Sigmoid colon (tissue), 7 donors: ENCODE results near the gene CALHM3. TPM values are rescaled to one million over a fixed set of nuclear protein-coding genes. Genes with fewer than 3 reads are reported as not detected.
A peak's percentile ranks its signal among the peaks of the same experiment; 100 is the strongest.

Experiments
- DNase-seq: peaks from one replicate; pipeline ENCODE4 v3.0.0-alpha.2; 2019
- H3K27ac ChIP-seq, 4 donors: fragments of 200-600 bp; sonication (generic); one replicate each; pipeline ENCODE4 v1.5.1; 2016 to 2019; ENCODE audit warnings: mild to moderate bottlenecking in 1 of 4
- H3K27me3 ChIP-seq, 3 donors: fragments of 200-600 bp; sonication (generic); one replicate each; pipeline ENCODE4 v1.5.1; 2019; ENCODE audit warnings: mild to moderate bottlenecking in 1 of 3
- H3K36me3 ChIP-seq, 4 donors: fragments of 200-600 bp; sonication (generic); one replicate each; pipeline ENCODE4 v1.5.1; 2016 to 2019
- H3K4me1 ChIP-seq, 4 donors: fragments of 200-600 bp; sonication (generic); one replicate each; pipeline ENCODE4 v1.5.1; 2017 to 2019
- H3K4me3 ChIP-seq, 4 donors: fragments of 200-600 bp; sonication (generic); one replicate each; pipeline ENCODE4 v1.5.1; 2017 to 2019; ENCODE audit warnings: mild to moderate bottlenecking in 2 of 4, moderate library complexity in 1 of 4
- H3K9me3 ChIP-seq, 4 donors: fragments of 200-600 bp in 3 of 4; sonication (generic) in 3 of 4; one replicate each; pipeline versions ENCODE4 v1.5.1 to v1.6.1; 2013 to 2019
- EP300 ChIP-seq, 4 donors: sonication (generic); formaldehyde crosslinking; IDR thresholded peaks; one replicate each; pipeline ENCODE4 v1.6.1; 2017; ENCODE audit warnings: antibody characterized with exemption in 4 of 4
- POLR2A ChIP-seq, 2 donors: fragments of 450-650 bp; IDR thresholded peaks; one replicate each; pipeline ENCODE4 v1.6.1; 2016; ENCODE audit warnings: antibody characterized with exemption in 2 of 2, mild to moderate bottlenecking in 2 of 2, moderate library complexity in 2 of 2
- POLR2AphosphoS5 ChIP-seq, 4 donors: sonication (generic); formaldehyde crosslinking; IDR thresholded peaks; one replicate each; pipeline ENCODE4 v1.6.1; 2017; ENCODE audit warnings: antibody characterized with exemption in 4 of 4
- WGBS, 2 donors: extraction: QIAGEN DNeasy Blood & Tissue Kit; methylation state at CpG; one replicate each; pipeline ENCODE4 v1.1.7; 2013; 5-methylcytosine and 5-hydroxymethylcytosine counted together
- intact Hi-C: fragments of 100-400 bp; cut with DNase I; formaldehyde crosslinking; loops from one replicate; pipeline ENCODE4 v1.15.1; 2023
- polyA plus RNA-seq, 3 donors: library from polyadenylated mRNA; stranded (reverse); fragments of 200-250 nt; gene quantifications; one replicate each; pipeline ENCODE4 v1.2.3, GENCODE V29; 2013
- total RNA-seq, 4 donors: library from RNA; depleted of rRNA; stranded (reverse); fragments of >200 nt; gene quantifications; one replicate each; pipeline ENCODE4 v1.1.0, GENCODE V29; 2016
- TF ChIP-seq, protein P1 (sequence below), 4 experiments: fragments of 450-650 bp in 3 of 4; fragments of 200-600 bp in 1 of 4; IDR thresholded peaks; one replicate each; pipeline ENCODE4 v1.5.1; 2016 to 2019; ENCODE audit warnings: antibody characterized with exemption in 4 of 4, mild to moderate bottlenecking in 3 of 4, moderate library complexity in 2 of 4
- donor health status: healthy with polysubstance abuse.
- donor health status: Bipolar disorder and iron deficiency.
- donor health status: healthy.

CALHM3 gene
- total and polyA plus RNA-seq, 7 donors, result not detected

DNA sequence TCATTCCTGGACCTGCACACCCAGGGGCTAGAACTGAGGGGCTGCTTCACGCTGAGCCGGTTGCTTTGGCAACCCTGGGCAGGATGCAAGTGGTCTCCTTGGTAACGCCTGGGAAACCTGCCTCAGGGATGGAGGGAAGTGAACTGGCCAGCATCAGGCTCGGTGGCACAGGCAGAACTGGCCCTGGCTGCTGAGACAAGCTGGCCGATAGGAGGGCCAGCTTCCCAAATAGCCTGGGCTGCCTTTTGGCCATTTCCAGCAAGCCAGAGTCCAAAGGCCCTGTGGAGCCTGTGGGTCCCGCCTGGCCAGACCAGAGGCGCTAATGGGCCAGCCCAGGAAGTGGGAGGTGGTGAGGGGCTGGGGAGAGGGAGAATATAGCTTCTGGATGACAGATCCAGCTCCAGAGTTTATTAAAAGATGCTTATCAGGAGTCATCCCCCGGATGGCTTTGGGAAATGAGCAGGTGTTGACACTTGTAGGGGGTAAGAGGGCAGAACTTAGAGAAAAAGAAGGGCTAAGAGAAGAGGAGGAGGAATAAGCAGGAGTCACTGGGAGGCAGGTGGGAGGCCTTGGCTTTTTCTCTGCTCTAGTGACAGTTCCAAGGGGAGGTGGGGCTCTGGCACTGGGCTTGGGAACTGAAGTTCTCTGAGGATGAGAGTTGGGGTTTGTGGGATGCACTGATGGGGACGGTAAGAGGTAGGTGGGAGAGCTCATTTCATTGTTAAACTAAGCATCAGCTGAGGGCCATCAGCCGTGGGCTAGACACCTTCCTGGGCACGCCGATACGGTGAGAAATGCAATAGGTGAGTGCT lies 24.0 kb upstream of the CALHM3 start:
- H3K9me3 ChIP-seq, result no peaks in the 10 kb centered on the region
- TF ChIP-seq POLR2AphosphoS5 (IDR thresholded peaks at IDR 0.05), result no peak
- TF ChIP-seq, protein P1, sequence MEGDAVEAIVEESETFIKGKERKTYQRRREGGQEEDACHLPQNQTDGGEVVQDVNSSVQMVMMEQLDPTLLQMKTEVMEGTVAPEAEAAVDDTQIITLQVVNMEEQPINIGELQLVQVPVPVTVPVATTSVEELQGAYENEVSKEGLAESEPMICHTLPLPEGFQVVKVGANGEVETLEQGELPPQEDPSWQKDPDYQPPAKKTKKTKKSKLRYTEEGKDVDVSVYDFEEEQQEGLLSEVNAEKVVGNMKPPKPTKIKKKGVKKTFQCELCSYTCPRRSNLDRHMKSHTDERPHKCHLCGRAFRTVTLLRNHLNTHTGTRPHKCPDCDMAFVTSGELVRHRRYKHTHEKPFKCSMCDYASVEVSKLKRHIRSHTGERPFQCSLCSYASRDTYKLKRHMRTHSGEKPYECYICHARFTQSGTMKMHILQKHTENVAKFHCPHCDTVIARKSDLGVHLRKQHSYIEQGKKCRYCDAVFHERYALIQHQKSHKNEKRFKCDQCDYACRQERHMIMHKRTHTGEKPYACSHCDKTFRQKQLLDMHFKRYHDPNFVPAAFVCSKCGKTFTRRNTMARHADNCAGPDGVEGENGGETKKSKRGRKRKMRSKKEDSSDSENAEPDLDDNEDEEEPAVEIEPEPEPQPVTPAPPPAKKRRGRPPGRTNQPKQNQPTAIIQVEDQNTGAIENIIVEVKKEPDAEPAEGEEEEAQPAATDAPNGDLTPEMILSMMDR (IDR thresholded peaks at IDR 0.05), result no peak
- no peak for TF ChIP-seq POLR2A (IDR thresholded peaks at IDR 0.05)
- no peak for TF ChIP-seq EP300 (IDR thresholded peaks at IDR 0.05)
- H3K36me3 ChIP-seq, result no peaks in the 10 kb centered on the region
- no peak for DNase-seq
- no peaks in the 10 kb centered on the region for H3K4me1 ChIP-seq
- no peak overlapping the region for H3K4me3 ChIP-seq
- H3K27me3 ChIP-seq, result peaks cover 0 to 9% (median 0%) of the 10 kb centered on the region in 3 donors
- intact Hi-C loops, result no loop called here
- H3K27ac ChIP-seq, result no peak overlapping the region
- WGBS, 2 donors, result 79 to 85% methylated on average over 13 of the region's 13 CpGs

DNA sequence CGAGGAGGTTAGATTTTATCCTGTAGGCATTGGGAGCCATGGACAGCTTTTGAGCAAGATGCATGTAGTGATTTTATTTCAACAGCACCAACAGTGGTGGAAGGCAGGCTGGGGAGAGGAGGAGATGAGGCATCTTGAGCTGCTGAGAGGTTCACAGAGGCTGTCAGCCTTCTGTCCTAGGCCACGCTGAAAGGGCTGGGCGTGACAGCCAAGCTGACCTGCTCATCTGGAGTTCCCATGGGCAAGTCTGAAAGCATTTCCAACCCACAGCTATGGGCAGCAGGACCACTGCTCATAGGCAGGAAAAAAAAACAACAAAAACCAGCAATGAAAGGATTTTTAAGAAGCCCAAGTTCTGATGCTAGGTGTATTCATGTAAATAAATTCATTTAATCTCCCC lies 22.1 kb upstream of the CALHM3 start:
- WGBS, 2 donors, result 86 to 100% methylated on average over 3 of the region's 3 CpGs
- Histone ChIP-seq H3K27me3 (peaks cover 0 to 19% (median 0%) of the 10 kb centered on the region in 3 donors), H3K36me3 (no peaks in the 10 kb centered on the region), H3K27ac (no peak overlapping the region), H3K4me3 (no peak overlapping the region), H3K4me1 (no peaks in the 10 kb centered on the region), H3K9me3 (no peaks in the 10 kb centered on the region)
- no peak for DNase-seq
- TF ChIP-seq POLR2A (IDR thresholded peaks at IDR 0.05) (no peak), EP300 (IDR thresholded peaks at IDR 0.05) (no peak), POLR2AphosphoS5 (IDR thresholded peaks at IDR 0.05) (no peak)
- TF ChIP-seq, protein P1 (IDR thresholded peaks at IDR 0.05), result no peak
- intact Hi-C loops, result no loop called here

DNA sequence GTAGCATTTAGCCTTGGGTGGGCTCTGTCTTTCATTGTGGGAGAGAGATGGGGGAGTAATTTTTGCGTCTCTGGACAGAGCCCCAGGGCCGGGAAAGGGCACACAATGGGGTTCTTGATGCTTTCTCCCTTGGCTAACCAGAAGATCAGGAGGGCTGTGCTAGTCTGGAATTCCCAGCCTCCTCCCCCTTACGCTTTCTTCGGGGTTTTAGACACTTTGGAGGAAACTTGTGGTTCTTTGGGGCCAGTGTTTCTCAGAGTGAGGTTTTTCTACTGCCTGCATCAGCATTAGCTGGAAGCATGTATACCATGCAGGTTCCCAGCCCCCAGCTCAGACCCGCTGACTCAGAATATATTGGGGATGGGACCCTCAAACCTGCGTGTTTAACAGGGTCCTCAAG lies 21.4 kb upstream of the CALHM3 start:
- H3K27me3 ChIP-seq, result peaks cover 0 to 23% (median 0%) of the 10 kb centered on the region in 3 donors
- 65 to 85% methylated on average over 6 of the region's 6 CpGs for WGBS, 2 donors
- no peak overlapping the region for H3K27ac ChIP-seq
- no peaks in the 10 kb centered on the region for H3K4me1 ChIP-seq
- DNase-seq, result peak; percentile 36
- H3K9me3 ChIP-seq, result no peaks in the 10 kb centered on the region
- H3K4me3 ChIP-seq, result no peak overlapping the region
- H3K36me3 ChIP-seq, result no peaks in the 10 kb centered on the region
- intact Hi-C loops, result no loop called here
- no peak for TF ChIP-seq EP300 (IDR thresholded peaks at IDR 0.05)
- no peak for TF ChIP-seq POLR2A (IDR thresholded peaks at IDR 0.05)
- TF ChIP-seq POLR2AphosphoS5 (IDR thresholded peaks at IDR 0.05), result no peak
- TF ChIP-seq, protein P1 (IDR thresholded peaks at IDR 0.05), result no peak

DNA sequence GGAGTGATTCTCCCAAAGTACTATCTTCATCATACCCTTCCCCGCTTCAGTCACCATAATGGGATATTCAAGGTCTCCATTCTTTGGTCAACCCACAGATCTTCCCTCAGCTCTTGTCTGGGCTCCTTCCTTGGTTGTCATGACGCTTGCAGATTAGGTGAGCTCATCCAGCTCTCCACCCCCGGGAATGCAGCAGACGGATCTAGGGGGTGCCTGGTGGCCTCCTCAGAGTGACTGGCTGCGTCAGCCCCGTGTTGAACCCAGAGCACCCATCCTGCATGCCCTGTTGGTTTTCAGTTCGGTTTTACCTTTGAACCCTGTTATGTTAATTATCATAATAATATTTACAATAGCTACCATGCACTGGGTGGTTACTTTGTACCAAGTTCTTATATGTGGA lies 20.8 kb upstream of the CALHM3 start:
- Histone ChIP-seq H3K27me3 (peaks cover 1 to 29% (median 3%) of the 10 kb centered on the region in 3 donors), H3K9me3 (no peaks in the 10 kb centered on the region), H3K4me1 (no peaks in the 10 kb centered on the region), H3K4me3 (no peak overlapping the region), H3K36me3 (no peaks in the 10 kb centered on the region), H3K27ac (no peak overlapping the region)
- TF ChIP-seq POLR2A (IDR thresholded peaks at IDR 0.05), result no peak
- TF ChIP-seq POLR2AphosphoS5 (IDR thresholded peaks at IDR 0.05), result no peak
- TF ChIP-seq, protein P1 (IDR thresholded peaks at IDR 0.05), result no peak
- no peak for TF ChIP-seq EP300 (IDR thresholded peaks at IDR 0.05)
- no peak for DNase-seq
- intact Hi-C loops, result no loop called here
- 58 to 75% methylated on average over 7 of the region's 7 CpGs for WGBS, 2 donors
